CD4-positive, alpha-beta T cell treated with Interleukin-6 for 4 hours (primary cell): ENCODE data around the gene CACNA1C.

Source experiments
- DNase-seq: peaks from one replicate; pipeline ENCODE4 v3.0.0-alpha.2; 2020; ENCODE audit warnings: mixed read lengths

The CACNA1C gene

GRCh38 chr12:2264651-2265232, 212.0 kb downstream of the CACNA1C start:
- DNase-seq: no peak

DNA sequence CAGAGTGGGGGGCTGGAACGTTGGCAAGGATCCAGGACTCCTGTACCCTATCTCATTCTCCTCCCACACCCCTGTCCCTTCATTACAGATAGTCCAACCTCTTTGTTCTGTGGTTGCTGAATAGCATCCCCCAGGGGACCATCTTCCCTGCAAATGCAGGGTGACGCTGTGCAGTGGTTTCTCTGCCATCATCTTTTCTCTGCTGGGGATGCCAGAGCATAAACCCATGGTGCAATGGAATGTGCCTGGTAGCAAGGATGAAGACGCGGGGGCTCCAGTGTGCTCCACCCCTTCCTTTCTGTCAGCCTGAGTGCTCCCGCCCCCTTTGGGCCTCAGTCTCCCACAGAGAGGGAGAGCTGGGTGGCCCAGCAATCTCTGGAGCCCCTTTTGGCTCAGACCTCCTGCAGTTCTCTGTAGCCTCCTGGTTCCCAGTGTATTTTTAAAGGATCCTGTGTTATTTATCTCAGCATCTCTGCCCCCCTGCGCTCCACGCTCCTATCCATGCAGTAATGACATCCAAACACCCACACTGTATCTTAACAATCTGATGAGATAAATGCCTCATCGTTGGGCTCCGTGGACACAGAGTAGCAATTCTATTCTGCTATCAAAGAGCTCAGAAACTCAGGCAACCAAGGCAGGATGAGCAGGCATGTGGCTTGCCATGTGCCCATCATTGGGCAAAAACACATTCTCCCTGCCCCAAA, 212.8 kb downstream of the CACNA1C start:
- DNase-seq: no peak

- DNase-seq: no peak
Observed at GRCh38 chr12:2266666-2267620, 214.2 kb downstream of the CACNA1C start.

DNA sequence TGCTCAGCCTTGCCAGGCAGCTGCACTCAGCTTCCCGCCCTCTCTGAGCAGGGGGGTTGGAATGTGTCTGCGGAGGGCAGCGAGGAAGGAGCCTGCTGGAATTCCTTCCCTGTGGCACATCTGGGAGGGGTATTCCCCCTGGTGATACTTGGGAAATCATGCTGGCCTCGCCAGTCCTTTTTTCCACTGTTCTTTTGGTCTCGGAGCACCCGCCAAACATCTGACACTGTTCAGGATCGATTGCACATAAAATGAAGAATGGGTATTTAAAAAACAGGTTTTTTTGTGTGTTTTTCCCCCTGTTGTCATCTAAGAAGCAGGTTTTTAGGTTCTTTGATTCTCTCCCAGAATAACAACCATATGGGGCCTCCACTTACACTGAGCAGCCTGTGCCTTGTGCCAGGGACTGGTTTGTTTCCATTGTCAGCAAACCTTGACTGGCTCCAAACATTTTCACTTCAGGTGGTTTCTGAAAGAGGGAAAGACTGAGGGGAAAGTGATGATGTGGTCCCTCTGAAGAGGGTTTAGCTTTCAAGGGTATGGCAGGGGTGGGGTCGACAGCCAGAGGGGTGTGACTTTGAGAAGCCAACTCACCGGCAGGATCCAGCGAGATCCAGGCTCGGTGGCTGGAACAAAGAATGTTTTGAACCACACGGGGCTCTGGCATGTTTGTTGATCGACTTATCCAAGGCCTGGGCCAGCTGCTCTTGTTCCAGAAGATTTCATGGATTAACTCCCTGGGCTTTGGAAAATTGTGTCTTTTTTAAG, 215.1 kb downstream of the CACNA1C start:
- DNase-seq: no peak

DNA sequence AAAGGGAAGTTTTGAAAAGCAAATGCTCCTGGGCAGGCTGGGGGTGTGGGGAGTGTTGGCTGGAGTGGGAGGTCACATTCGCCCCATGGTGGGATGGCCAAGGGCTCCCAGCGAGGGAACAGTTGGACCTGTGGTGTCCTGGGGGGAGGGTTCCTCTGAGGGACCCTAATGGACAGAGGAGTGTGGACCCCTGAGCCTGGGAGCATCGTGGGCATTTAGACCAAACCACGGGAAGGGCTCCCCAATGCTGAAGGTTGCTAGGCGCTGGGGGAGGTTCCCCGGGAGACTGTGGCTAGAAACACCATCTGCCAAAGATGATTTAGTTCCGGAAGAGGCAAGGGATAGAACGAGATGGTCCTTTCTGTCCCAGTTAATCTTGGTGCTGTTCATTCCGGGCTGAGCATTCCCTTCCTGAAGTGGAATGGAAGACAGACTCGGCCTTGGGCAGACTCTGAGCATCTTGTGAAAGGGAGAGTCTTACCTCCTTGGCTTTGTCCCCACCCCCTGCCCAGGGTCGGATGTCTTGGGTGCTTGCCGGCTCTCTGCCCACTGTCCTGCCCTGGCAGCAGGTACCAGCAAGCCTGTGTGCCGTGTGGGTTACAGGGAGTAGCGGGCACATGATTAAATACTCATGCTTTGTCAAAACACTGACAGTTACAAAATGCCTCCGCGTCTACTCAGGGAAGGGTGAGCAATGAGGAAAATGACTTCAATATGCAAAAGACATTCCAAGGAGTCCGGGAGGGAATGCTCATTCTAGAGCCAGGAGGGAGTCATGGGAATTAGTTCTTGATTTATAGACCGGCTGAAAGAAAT, 215.9 kb downstream of the CACNA1C start:
- DNase-seq: no peak

DNA sequence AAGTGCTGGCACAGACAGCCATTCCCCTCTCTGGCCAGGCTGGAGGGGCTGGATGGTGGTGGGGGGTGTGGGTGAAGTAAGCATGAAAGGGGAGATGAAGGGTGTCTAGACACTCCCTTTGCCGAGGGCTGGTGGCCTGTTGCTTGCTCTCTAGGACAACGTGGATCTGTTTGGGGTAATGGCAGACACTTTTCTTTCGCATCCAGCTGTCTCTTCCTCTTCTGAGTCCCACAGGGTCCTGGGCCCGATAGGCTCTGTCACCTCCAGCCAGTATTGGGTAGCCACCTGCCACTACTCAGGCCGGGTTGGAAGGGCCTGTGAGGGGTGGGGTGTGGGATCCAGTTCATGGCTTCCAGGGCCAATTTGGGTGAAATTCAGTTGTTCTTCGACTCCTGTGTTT, 218.1 kb downstream of the CACNA1C start:
- DNase-seq: no peak

GRCh38 chr12:2271961-2272360, 219.2 kb downstream of the CACNA1C start:
- no peak for DNase-seq

DNA sequence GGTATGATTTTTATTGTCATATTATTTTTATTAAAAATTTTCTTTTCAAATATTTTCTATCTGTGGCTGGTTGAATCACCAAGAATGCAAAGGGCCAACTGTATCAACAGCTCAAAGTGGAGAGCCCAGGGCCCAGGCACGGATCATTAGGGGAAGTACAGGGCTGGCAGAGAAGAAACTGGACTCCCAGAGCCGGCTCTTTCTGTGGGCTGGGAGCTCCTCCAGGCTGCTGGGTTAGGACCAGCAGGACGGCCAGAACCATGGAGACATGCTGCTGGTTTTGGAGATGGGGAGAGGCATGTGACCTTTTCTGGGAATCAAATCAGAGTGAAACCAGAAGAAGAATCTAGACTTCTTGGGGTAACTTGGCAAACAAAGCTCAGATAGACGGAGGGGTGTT, 220.5 kb downstream of the CACNA1C start:
- DNase-seq: no peak

DNA sequence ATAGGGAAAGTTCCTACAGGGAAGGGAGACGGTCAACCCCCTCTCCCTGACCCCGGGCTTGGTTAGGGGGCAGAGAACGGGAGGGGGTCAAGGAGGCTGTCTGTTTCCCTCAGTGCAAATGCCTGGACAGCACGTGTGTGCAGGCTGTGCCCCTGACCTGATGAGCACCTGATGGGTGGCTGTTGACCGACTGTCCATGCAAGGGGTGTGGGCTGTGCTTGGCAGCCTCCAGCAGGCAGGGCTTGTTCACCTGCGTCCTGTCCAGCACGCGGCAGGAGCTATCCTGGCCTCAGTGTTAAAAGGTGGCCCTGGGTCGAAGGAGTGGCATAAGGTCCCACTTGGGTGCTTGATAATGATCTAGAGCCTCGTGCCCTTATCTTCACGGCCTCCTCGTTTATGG, 221.0 kb downstream of the CACNA1C start:
- DNase-seq: no peak

DNA sequence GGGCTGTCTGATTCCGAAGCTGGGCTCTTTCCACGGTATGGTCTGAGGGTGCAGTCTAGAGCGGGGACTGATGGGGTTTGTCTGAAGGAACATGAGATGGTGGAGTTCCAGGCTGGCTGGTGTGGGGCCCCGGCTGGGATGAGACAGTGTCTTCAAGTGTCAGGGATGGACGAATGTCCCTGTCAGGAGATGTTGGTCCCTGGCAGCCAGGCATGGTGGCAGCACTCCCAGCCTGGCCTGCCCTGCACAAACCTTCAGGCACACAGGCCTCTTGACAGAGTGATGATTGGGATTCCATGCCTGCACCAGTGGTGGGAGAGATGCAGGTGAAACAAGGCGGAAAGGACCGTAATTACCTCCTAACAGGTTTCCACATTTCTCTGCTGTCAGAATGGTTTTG, 221.9 kb downstream of the CACNA1C start:
- no peak for DNase-seq

DNA sequence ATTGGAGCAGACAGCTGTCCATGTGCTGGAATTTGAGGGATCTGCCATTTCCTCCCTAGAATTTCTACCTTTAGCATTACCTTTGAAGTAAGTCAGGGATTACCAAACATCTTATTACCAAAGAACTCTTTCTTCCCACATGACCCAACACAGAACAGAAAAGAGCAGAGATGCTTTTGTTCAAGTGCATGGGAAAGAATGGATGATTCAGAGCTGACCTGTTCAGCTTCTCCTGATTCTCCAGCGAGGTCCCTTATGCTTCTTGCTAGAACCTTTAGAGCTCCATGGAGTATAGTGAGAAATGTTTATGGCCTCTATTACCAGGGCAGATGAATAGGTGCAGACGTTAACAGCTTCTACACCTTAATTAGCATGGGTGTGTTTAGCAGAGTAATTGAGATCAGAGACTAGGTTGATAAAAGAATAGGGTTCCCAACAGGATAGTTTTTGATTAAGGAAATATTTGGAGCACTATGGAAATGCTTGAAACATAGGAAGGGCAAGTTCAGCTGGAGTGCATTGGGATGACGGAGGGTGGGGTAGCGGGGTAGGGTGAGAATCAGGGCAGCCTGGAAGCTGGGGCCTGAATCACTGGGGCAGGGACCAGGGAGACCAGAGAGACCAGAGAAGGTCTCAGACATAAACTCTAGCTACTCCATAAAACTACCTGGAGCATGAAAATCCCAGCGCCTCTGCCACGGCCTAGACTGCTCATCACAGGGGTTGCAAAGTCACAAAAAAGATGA, 223.7 kb downstream of the CACNA1C start:
- DNase-seq: no peak

DNA sequence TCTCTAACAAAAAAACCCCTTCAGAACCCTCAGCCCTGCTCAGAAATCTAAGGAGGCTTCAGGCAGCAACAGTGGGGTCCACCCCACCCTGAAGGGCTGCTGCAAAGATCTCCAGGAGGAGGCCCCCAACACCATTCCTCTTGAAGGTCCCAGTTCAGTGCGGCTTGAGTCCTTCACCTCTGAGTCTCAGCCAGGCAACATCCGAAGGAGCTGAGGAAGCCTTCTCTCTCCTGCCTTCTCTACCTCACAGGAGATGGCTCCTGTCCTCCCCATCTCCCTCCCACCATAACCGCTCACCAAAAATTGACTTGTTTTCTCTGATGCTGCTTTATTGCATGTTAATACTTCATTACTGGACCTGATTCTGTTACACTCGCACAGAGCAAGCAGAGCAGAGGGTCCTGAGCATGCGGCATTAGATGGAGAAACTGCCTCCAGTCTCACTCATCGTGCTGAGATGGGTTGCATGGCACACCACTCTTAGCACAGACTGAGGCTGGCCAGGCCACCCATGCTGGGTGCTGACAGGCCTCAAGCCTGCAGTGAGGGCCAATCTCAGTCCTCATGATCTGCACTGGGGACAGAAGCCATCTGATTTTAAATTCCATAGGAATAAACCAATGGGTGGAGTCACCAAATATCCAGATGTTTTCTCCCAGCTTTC, 224.8 kb downstream of the CACNA1C start:
- no peak for DNase-seq

GRCh38 chr12:2281446-2281845, 228.7 kb downstream of the CACNA1C start:
- DNase-seq: no peak

DNA sequence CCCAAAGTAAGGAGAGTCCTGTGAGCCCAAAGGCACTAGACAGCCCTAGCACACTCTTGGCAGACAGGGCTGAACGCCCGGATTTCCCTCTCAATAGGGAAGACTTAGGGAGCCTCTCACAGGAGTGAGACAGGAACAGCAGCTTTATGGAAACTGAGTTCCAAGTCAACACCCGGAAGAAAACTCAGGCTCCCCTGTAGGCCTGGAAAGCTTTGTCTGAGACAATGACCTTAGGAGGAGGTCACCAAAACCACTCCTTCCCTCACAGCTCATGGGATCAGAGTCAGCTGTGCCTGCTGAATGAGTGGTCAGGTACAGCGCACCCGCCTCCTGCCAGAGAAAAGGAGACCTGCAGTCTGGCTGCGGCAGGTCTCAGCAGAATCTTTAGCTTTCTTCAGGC, 229.5 kb downstream of the CACNA1C start:
- DNase-seq: no peak

DNA sequence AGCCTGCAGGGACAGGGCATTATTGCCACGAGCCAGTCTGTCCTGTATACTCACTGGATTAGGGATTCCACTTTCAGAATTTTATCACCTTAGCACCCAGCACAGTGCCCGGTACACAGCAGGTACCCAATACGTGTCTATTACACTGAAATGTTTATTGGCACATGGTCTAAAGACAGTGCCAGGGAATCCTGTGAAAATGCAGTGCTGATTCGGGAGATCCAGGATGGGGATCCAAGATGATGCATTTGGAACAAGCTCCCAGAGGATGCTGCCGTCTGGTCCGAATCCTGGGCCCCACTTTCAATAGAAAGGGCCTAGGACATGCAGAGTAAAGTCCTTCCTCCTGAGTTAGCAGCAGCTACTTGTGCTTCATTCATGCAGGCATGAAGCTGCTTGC, 230.7 kb downstream of the CACNA1C start:
- DNase-seq: no peak

DNA sequence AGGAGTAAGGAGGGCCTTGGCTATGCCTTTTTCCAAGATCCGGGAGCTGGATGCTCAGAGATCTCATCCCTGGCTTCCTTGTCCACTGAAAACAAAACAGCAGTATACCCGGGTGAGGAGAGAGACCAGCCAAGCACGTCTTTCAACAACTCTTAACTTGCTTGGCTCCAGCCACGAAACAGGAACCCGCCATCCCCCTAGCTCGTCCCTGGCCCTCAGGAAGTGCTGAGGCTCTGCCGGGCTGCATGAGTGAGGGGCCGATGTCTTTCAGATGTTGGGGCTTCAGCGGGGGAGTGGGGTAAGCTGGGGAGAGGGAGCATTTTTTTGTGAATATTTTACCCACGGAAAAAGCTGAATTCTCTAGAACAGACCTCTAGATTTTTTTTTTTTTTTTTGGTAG, 231.1 kb downstream of the CACNA1C start:
- DNase-seq: no peak

- DNase-seq: no peak
Observed at GRCh38 chr12:2284321-2284813, 231.6 kb downstream of the CACNA1C start.

DNA sequence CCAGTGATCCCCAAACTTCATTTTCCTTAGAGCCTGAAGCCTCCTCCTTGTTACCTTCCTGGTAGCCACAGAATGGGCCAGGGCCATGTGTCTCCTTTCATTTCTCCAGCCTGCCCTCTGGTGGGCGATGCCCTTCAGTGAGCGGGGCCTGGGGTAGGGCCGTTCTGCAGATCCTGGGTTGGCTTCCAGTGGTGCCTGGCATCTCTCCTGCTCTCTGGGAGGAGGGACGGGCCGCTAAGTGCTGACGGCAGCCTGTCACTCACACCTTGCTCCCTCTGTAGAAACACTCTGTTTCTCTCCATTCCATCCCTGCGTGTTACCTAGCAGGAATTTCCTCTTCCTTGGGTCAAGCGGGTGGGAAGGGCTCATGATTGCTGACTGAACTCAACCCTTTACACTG, 232.1 kb downstream of the CACNA1C start:
- DNase-seq: no peak

DNA sequence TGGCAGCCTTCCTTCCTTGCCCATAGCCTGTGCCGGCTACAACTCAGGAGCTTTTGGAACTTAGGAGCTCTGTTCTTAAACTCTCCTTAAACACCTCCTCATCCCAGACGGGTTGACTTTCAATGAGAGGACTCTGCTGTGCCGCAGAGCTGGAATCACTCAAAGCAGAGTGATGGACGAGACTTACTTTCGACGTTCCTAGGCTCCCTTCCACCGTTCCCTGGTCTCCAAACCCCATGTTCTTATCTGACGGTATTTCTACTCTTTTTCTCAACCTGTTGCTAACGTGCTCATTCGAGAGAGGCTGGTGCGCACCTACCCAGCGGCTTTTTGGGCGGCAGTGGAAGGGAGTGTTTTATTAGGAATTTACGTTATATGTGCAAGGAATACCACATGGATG, 232.7 kb downstream of the CACNA1C start:
- no peak for DNase-seq

DNA sequence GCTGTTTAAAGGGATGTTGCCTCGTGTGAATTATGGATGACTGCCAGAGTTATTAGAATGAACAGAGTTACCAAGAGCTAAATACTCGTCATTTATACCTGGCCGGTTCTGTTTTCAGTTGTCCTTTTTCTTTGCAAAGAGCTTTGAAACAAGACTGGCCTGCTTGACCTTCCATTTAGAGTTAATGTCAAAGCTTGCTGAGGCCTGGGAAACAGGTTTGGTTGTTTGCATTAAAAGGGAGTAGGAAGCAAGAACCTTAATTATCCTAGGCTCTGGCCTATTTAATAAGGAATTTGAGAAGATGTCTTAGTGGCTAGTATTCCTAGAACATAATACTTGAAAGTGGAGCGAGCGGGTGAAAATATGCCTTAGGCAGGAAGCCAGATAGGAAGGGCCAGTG, 233.3 kb downstream of the CACNA1C start:
- DNase-seq: no peak
